Measurements from ENCODE around the gene STX10.

DNA sequence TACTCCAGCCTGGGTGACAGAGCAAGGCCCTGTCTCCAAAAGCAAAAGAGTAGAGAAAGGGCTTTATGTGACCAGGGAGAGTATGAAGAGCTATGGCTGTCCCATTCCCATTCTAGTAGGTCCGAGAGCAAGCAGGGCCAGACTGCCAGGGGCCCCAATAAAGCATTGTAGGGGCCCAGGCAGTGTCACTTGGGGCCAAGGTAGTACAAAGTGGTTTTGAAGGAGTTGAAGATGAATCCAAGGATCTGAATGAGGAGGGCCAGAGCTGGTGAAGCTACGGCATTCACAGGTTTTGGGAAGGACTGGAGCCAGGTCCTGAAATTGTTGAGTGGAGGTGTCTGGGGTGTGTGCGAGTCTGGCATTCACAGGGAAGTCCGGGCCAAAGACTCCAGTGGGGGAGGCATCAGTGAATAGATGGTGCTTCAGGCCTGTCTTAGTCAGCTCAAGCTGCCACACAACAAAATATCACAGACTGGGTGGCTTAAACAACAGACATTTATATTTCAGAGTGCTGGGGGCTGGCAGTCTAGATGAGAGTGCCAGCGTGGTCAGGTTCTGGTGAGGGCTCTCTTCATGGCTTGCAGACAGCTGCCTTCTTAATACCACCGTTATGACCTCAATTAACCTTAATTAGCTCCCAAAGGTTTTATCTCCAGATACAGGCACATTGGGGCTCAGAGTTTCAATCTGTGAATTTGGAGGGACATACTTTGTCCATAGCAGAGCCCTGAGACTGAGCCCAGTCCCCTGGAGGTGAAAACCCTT lies 22.2 kb downstream of the STX10 start:
- TF ChIP-seq, protein P1, sequence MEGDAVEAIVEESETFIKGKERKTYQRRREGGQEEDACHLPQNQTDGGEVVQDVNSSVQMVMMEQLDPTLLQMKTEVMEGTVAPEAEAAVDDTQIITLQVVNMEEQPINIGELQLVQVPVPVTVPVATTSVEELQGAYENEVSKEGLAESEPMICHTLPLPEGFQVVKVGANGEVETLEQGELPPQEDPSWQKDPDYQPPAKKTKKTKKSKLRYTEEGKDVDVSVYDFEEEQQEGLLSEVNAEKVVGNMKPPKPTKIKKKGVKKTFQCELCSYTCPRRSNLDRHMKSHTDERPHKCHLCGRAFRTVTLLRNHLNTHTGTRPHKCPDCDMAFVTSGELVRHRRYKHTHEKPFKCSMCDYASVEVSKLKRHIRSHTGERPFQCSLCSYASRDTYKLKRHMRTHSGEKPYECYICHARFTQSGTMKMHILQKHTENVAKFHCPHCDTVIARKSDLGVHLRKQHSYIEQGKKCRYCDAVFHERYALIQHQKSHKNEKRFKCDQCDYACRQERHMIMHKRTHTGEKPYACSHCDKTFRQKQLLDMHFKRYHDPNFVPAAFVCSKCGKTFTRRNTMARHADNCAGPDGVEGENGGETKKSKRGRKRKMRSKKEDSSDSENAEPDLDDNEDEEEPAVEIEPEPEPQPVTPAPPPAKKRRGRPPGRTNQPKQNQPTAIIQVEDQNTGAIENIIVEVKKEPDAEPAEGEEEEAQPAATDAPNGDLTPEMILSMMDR (IDR thresholded peaks at IDR 0.05) = no peak
- TF ChIP-seq EP300 (IDR thresholded peaks at IDR 0.05) (no peak), POLR2A (IDR thresholded peaks at IDR 0.05) (no peak)

All from tibial nerve (tissue), 4 donors.